SJSA1 (cell line): ENCODE measurements around the gene NENF. TPM values are rescaled to one million over a fixed set of nuclear protein-coding genes. Genes with fewer than 3 reads are reported as not detected.

ENCODE experiments used
- DNase-seq, 2 experiments: peaks; one replicate each; pipeline ENCODE4 v3.0.0-alpha.2; 2015 to 2020; ENCODE audit warnings: low spot score in 2 of 2, low read depth in 1 of 2
- H3K27ac ChIP-seq: fragments of 250-450 bp; sonication (Bioruptor Pico); 2 replicates; pipeline ENCODE4 v1.5.1; 2020; ENCODE audit warnings: mild to moderate bottlenecking, moderate library complexity
- H3K27me3 ChIP-seq: fragments of 250-450 bp; sonication (Bioruptor Pico); replicated peaks from 2 replicates; pipeline ENCODE4 v1.5.1; 2020; ENCODE audit warnings: mild to moderate bottlenecking, moderate library complexity
- H3K36me3 ChIP-seq: fragments of 250-450 bp; sonication (Bioruptor Pico); 2 replicates; pipeline ENCODE4 v1.5.1; 2020; ENCODE audit warnings: mild to moderate bottlenecking
- H3K4me1 ChIP-seq: fragments of 250-450 bp; sonication (Bioruptor Pico); replicated peaks from 2 replicates; pipeline ENCODE4 v1.6.1; 2021; ENCODE audit warnings: mild to moderate bottlenecking
- H3K4me3 ChIP-seq: fragments of 250-450 bp; sonication (Bioruptor Pico); 2 replicates; pipeline ENCODE4 v1.5.1; 2020; ENCODE audit warnings: mild to moderate bottlenecking
- H3K9me3 ChIP-seq: fragments of 250-450 bp; sonication (Bioruptor Pico); replicated peaks from 2 replicates; pipeline ENCODE4 v1.5.1; 2020; ENCODE audit warnings: mild to moderate bottlenecking
- total RNA-seq: library from RNA; depleted of rRNA; stranded (reverse); fragments of >200 nt; shearing (Covaris generic); gene quantifications from 2 replicates; pipeline ENCODE4 v1.2.3, GENCODE V29; 2014

Gene NENF
- total RNA-seq, 1 experiment from 2014 or later = 68.9 TPM

DNA sequence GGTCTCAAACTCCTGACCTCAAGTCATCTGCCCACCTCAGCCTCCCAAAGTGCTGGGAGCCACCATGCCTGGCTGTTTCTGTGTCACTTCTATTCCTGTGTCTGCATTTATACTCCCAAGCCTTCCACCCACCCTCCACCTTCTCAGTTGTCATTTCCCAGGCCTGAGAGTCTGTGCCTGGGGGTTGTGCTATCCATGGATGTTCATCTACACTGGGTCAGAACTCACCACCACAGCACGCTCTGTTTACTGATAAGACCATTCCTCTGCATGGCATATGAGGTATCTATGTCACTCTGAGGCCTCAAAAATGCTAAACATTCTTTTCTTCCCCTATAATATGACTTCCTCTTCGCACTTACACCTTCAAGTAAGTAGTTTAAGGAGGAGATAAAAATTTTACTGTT is 6.1 kb downstream of the NENF start:
- H3K27ac ChIP-seq = no peak overlapping the region
- H3K4me1 ChIP-seq = 0 out of 2 replicates have a peak, but pooled peaks cover 5% of the 10 kb centered on the region
- no peaks in the 10 kb centered on the region for H3K27me3 ChIP-seq
- H3K4me3 ChIP-seq = no peak overlapping the region
- DNase-seq = no peak
- H3K9me3 ChIP-seq = no peaks in the 10 kb centered on the region
- H3K36me3 ChIP-seq = no peaks in the 10 kb centered on the region

DNA sequence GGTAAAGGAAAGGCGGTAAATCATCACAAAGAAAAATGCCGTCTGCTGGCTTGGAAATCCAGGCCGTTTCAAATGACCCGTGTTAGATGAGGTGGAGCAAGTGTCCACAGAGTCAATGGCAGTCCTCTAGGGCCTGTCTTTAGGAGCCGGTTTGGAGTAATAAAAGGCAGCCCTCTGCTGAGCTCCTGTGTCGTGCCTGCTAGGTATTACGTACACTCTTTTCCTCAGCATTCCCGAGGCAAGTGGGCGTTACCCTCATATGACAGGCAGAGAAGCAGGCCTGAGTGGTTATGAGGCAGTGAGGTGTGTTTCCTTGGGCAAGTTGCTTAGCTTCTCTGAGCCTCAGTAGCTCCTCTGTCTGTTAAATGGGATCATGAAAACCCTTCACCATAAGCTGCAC is 7.7 kb downstream of the NENF start:
- no peaks in the 10 kb centered on the region for H3K27me3 ChIP-seq
- no peak overlapping the region for H3K4me3 ChIP-seq
- H3K36me3 ChIP-seq = no peaks in the 10 kb centered on the region
- H3K27ac ChIP-seq = no peak overlapping the region
- H3K9me3 ChIP-seq = no peaks in the 10 kb centered on the region
- no peak for DNase-seq
- no peaks in the 10 kb centered on the region for H3K4me1 ChIP-seq

DNA sequence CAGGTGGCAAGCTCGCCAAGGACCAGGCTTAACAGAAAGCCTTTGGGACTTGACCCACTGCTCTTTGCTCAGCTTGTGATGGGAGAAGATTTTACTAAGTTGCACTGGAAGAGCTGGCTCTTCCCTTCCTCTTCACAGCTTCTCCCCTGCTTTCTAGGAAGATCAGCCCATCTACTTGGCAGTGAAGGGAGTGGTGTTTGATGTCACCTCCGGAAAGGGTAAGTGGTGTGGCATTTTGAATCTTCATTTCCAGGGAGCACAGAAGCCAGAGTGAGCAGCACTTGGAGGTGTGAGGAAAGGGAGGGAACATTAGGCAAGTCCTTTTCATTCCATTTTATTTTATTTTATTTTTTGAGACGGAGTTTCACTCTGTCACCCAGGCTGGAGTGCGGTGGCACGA is 9.7 kb downstream of the NENF start:
- Histone ChIP-seq H3K27me3 (no peaks in the 10 kb centered on the region), H3K27ac (no peak overlapping the region), H3K36me3 (no peaks in the 10 kb centered on the region), H3K4me1 (no peaks in the 10 kb centered on the region), H3K9me3 (no peaks in the 10 kb centered on the region), H3K4me3 (no peak overlapping the region)
- DNase-seq = no peak

DNA sequence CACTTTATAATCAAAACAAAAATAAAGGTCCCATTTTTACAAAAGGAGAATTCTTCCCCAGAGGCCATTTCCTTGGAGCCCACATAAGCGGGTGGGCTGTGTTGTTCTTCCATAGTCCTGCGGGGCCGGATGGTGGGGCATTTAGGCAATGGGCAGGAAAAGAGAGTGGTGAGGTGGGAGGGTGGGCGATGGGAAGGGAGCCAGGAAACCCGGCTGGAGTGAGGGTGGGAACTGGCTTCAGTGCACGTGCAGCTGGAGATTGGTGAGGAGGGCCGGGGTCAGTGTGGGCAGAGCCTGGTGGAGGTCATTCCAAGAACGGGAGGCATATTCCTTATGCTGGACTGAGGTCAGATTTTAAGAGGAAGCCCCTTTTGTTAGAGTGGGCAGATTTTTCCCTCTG is 13.6 kb downstream of the NENF start:
- Histone ChIP-seq H3K4me3 (no peak overlapping the region), H3K9me3 (no peaks in the 10 kb centered on the region), H3K27ac (no peak overlapping the region), H3K36me3 (no peaks in the 10 kb centered on the region), H3K4me1 (no peaks in the 10 kb centered on the region), H3K27me3 (no peaks in the 10 kb centered on the region)
- no peak for DNase-seq

DNA sequence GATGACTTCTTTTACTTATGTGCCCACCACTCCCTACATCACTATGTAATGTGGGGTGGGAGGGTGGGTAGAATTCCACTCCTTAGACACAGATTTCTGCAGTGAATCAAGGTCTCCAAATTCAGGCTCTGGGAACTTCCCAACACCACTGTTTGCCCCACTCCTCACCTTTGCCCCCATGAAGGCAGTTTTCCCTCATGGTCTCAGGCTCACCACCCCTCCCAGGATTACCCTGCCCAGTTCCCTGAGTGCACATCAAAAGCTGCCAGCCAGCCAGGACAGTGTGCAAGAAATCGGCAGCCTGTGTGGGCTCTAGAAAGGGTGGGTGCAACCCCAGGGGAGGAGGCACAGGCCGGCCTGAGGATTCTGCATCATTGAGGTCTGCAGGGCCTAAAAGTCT is 14.8 kb downstream of the NENF start:
- Histone ChIP-seq H3K9me3 (no peaks in the 10 kb centered on the region), H3K4me1 (no peaks in the 10 kb centered on the region), H3K27ac (no peak overlapping the region), H3K36me3 (no peaks in the 10 kb centered on the region), H3K27me3 (no peaks in the 10 kb centered on the region), H3K4me3 (no peak overlapping the region)
- no peak for DNase-seq

DNA sequence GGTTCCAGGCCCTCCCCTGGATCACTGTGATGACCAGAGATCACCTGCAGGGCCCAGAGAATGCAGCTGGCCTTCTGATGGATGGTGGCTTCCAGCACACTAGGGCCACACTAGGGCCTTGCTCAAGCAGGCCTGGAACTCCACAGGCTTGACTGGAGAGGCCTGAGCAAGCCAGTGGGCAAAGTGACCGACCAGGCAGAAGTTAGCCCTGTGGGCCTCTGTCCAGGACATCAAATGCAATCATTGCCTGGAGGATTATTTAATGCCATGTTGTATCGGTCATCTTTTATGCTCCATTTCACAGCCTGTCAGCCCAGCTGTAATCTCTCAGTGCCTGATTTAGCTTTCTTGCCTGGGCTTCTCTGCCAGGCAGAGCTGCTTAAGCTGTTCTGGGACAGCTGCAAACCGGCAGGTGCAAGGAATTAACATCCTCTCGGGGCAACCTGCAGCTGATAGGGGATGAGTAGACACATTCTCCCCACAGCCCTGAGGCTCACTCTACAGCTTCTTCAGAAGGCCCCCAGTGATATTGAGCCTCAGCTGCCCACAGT is 17.7 kb downstream of the NENF start:
- no peaks in the 10 kb centered on the region for H3K36me3 ChIP-seq
- no peak overlapping the region for H3K4me3 ChIP-seq
- H3K27ac ChIP-seq = no peak overlapping the region
- no peaks in the 10 kb centered on the region for H3K27me3 ChIP-seq
- no peaks in the 10 kb centered on the region for H3K9me3 ChIP-seq
- no peak for DNase-seq
- no peaks in the 10 kb centered on the region for H3K4me1 ChIP-seq

DNA sequence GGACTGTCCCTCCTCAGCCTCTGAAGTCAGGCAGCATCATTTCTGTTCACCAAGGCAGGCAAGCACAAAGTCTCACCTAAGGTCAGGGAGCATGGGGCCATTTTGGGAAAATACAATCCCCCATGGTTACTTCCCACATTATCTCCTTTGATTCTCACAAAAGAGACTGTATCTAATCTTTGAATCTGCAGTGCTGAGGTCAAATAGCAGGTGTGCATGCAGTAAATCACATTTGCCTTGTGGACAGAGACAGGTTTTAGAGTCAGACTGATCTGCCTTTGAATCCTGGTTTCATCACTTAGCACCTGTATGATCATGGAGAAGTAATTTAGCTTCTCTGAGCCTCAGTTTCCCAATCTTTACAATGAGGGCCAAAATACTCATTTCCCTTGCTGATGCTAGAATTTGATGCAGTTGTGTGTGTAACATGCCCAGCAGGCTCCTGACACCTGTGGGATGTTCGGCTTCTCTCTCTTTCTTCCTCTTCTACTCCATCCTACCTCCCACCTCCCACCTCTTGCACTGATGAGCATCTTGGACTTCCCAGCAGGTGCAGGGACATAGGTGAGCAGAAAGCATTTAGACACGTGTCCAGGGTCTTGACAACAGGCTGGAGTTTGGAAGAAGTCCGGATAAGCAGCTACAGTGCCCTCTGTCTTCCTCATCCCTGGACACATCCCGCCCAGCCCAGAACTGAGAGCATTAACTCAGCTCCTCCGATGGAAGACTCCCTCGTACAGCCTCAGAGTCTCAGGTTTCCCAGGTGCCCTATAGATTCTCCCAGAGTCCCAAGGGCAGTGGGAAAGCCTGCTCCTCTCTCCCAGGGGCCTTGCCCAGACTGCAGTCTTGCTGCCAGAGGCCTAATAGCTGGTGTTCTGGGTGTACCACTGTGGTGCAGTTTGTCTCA is 18.9 kb downstream of the NENF start:
- H3K4me1 ChIP-seq = no peaks in the 10 kb centered on the region
- no peak overlapping the region for H3K4me3 ChIP-seq
- H3K9me3 ChIP-seq = no peaks in the 10 kb centered on the region
- no peak for DNase-seq
- H3K27ac ChIP-seq = no peak overlapping the region
- H3K27me3 ChIP-seq = no peaks in the 10 kb centered on the region
- H3K36me3 ChIP-seq = no peaks in the 10 kb centered on the region

DNA sequence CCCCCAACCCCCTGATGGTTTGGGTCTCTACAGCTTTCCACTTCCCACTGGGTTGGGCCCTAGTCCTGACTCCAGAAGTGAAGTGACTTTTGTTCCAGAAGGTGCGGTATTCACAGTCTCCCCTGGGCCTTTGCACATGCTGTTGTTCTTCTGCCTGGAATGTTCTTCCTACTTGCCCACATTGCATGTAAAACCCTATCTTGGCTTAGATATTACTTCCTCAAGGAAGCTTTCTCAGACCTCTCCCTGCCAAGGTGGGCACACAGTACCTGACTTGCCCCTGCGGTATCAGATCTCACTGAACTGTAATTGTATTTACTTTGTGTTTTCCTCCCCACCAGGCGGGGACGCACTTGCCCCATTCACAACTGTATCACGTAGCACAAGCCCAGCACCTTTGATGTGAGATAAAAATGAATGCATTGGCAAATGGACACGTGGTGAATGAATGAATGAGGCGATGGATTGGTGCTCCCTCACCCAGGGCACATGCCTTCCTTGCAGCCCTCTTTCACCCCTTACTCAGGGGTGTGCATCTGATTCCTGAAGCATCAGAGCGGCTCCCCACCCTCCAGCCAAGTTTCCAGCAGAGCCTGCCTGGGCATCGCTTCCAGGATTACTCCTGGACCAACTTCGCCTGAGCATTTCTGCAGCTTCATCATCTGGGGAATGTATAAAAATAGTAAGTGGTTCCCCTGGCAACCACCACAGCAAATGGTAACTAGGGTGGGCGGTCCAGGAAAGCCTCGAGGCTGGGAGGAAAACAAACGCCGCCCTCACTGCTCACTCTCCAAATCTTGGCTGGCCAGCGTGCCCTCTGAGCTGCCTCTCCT is 19.8 kb downstream of the NENF start:
- H3K27ac ChIP-seq = no peak overlapping the region
- no peaks in the 10 kb centered on the region for H3K27me3 ChIP-seq
- no peaks in the 10 kb centered on the region for H3K4me1 ChIP-seq
- DNase-seq = no peak
- H3K4me3 ChIP-seq = no peak overlapping the region
- no peaks in the 10 kb centered on the region for H3K36me3 ChIP-seq
- no peaks in the 10 kb centered on the region for H3K9me3 ChIP-seq

GRCh38 chr1:212453156-212453857 is 20.6 kb downstream of the NENF start:
- no peak for DNase-seq
- Histone ChIP-seq H3K4me1 (no peaks in the 10 kb centered on the region), H3K27ac (no peak overlapping the region), H3K36me3 (no peaks in the 10 kb centered on the region), H3K9me3 (peaks cover 4% of the 10 kb centered on the region; the same call in 1 of the 2 replicates), H3K4me3 (no peak overlapping the region), H3K27me3 (no peaks in the 10 kb centered on the region)

GRCh38 chr1:212454741-212455140 is 22.0 kb downstream of the NENF start:
- Histone ChIP-seq H3K9me3 (peaks cover 4% of the 10 kb centered on the region; the same call in 1 of the 2 replicates), H3K4me1 (no peaks in the 10 kb centered on the region), H3K4me3 (no peak overlapping the region), H3K27ac (no peak overlapping the region), H3K27me3 (no peaks in the 10 kb centered on the region), H3K36me3 (no peaks in the 10 kb centered on the region)
- DNase-seq = no peak

DNA sequence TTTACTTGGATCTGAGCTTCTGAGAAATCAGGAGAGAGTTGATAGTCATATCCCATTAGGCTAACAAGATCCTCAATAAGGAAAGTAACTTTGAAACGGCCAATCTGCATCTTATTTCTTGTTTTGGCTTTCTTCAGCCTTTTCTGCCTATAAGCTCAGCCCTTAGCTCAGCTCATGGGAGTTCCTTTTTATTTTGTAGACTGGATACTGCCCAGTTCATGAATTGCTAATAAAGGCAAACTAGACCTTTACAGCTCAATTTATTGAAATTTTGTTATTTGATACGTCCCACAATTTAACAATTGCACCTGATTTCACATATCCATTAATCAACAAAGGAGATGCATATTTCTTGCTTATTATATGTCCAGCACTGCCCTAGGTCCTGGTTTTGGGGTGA is 22.7 kb downstream of the NENF start:
- Histone ChIP-seq H3K9me3 (peaks cover 4% of the 10 kb centered on the region; the same call in 1 of the 2 replicates), H3K27ac (no peak overlapping the region), H3K36me3 (no peaks in the 10 kb centered on the region), H3K4me1 (no peaks in the 10 kb centered on the region), H3K27me3 (no peaks in the 10 kb centered on the region), H3K4me3 (no peak overlapping the region)
- DNase-seq = no peak

- Histone ChIP-seq H3K9me3 (peaks cover 4% of the 10 kb centered on the region; the same call in 1 of the 2 replicates), H3K4me1 (no peaks in the 10 kb centered on the region), H3K27ac (no peak overlapping the region), H3K27me3 (no peaks in the 10 kb centered on the region), H3K4me3 (no peak overlapping the region), H3K36me3 (no peaks in the 10 kb centered on the region)
- peak; percentile 58 to 83 for DNase-seq
Measured at GRCh38 chr1:212455803-212456528, 23.2 kb downstream of the NENF start.
